CD14-positive monocyte (primary cell): ENCODE data around the gene MUC15. TPM values are rescaled to one million over a fixed set of nuclear protein-coding genes. Genes with fewer than 3 reads are reported as not detected.

Experiments
- DNase-seq, 3 donors: peaks; one replicate each; pipeline ENCODE4 v3.0.0-alpha.2; 2011 to 2022
- H2AFZ ChIP-seq: 2 replicates; pipeline ENCODE4 v1.6.0; 2012; ENCODE audit warnings: mild to moderate bottlenecking, low read depth, low read length, inconsistent platforms; ENCODE audit not compliant: insufficient read depth, poor library complexity, severe bottlenecking
- H3K27ac ChIP-seq, 2 donors: 1 replicate in 1 of 2; 2 replicates in 1 of 2; pipeline ENCODE4 v1.5.1; 2012 to 2013; ENCODE audit warnings: low read length in 2 of 2, control low read depth in 1 of 2, inconsistent platforms in 1 of 2, low read depth in 1 of 2, mild to moderate bottlenecking in 1 of 2
- H3K27me3 ChIP-seq, 2 donors: one replicate each; pipeline versions ENCODE4 v1.6.0 to v1.6.1; 2011 to 2013; ENCODE audit warnings: low read length in 2 of 2; ENCODE audit not compliant: control insufficient read depth in 2 of 2, insufficient read depth in 2 of 2
- H3K36me3 ChIP-seq, 2 donors: replicated peaks in 1 of 2; 1 replicate in 1 of 2; 2 replicates in 1 of 2; pipeline versions ENCODE4 v1.5.1 to v1.6.1; 2012 to 2013; ENCODE audit warnings: low read length in 2 of 2, control low read depth in 1 of 2, inconsistent platforms in 1 of 2, mild to moderate bottlenecking in 1 of 2; ENCODE audit not compliant: insufficient read depth in 2 of 2, control insufficient read depth in 1 of 2
- H3K4me1 ChIP-seq, 2 donors: 1 replicate in 1 of 2; 2 replicates in 1 of 2; pipeline versions ENCODE4 v1.5.1 to v1.6.1; 2012 to 2013; ENCODE audit warnings: low read length in 2 of 2, control low read depth in 1 of 2, inconsistent platforms in 1 of 2, mild to moderate bottlenecking in 1 of 2, moderate library complexity in 1 of 2; ENCODE audit not compliant: insufficient read depth in 2 of 2, control insufficient read depth in 1 of 2
- H3K4me2 ChIP-seq: replicated peaks from 2 replicates; pipeline ENCODE3; 2012; ENCODE audit warnings: low read length, moderate library complexity, mild to moderate bottlenecking; ENCODE audit not compliant: poor library complexity, severe bottlenecking; ENCODE audit errors: extremely low read depth
- H3K4me3 ChIP-seq, 3 experiments: fragments of 200-600 bp in 1 of 3; sonication (generic) in 1 of 3; replicated peaks in 1 of 3; 1 replicate in 2 of 3; 2 replicates in 1 of 3; pipeline ENCODE4 v1.5.1; 2011 to 2013; ENCODE audit warnings: low read length in 3 of 3, mild to moderate bottlenecking in 3 of 3, control low read depth in 2 of 3, low read depth in 2 of 3, inconsistent platforms in 1 of 3, moderate library complexity in 1 of 3
- H3K79me2 ChIP-seq: 2 replicates; pipeline ENCODE4 v1.6.0; 2012; ENCODE audit warnings: mild to moderate bottlenecking, control low read depth, inconsistent platforms, low read length, moderate library complexity; ENCODE audit not compliant: insufficient read depth
- H3K9ac ChIP-seq: 2 replicates; pipeline ENCODE4 v1.6.0; 2017; ENCODE audit warnings: low read length, mild to moderate bottlenecking; ENCODE audit not compliant: insufficient read depth, poor library complexity, severe bottlenecking
- H3K9me3 ChIP-seq, 2 donors: replicated peaks in 1 of 2; 1 replicate in 1 of 2; 2 replicates in 1 of 2; pipeline versions ENCODE4 v1.5.1 to v1.6.1; 2012 to 2013; ENCODE audit warnings: low read length in 2 of 2, control low read depth in 1 of 2; ENCODE audit not compliant: control insufficient read depth in 1 of 2, insufficient read depth in 1 of 2
- H4K20me1 ChIP-seq: 2 replicates; pipeline ENCODE4 v1.6.0; 2012; ENCODE audit warnings: mild to moderate bottlenecking, low read length, control low read depth, moderate library complexity; ENCODE audit not compliant: insufficient read depth
- H3K27ac Mint-ChIP-seq, 7 donors: one replicate each; pipeline ENCODE4 v1.8.0; 2020; ENCODE audit warnings: mild to moderate bottlenecking in 7 of 7, mixed read lengths in 7 of 7, moderate library complexity in 6 of 7, inconsistent platforms in 2 of 7
- H3K27me3 Mint-ChIP-seq, 3 donors: one replicate each; pipeline ENCODE4 v1.8.0; 2021 to 2022; ENCODE audit warnings: low read depth in 3 of 3, mild to moderate bottlenecking in 3 of 3, mixed read lengths in 3 of 3, moderate library complexity in 3 of 3, inconsistent platforms in 1 of 3
- H3K36me3 Mint-ChIP-seq, 2 donors: one replicate each; pipeline ENCODE4 v1.8.0; 2020; ENCODE audit warnings: mixed read lengths in 2 of 2, inconsistent platforms in 1 of 2, mild to moderate bottlenecking in 1 of 2
- H3K4me1 Mint-ChIP-seq: one replicate; pipeline ENCODE4 v1.8.0; 2020; ENCODE audit warnings: mild to moderate bottlenecking, mixed read lengths
- H3K4me3 Mint-ChIP-seq, 2 donors: one replicate each; pipeline ENCODE4 v1.8.0; 2020; ENCODE audit warnings: mild to moderate bottlenecking in 2 of 2, mixed read lengths in 2 of 2, moderate library complexity in 1 of 2
- H3K9me3 Mint-ChIP-seq, 7 donors: one replicate each; pipeline ENCODE4 v1.8.0; 2020 to 2022; ENCODE audit warnings: mixed read lengths in 7 of 7, mild to moderate bottlenecking in 6 of 7, moderate library complexity in 6 of 7, inconsistent platforms in 2 of 7
- CTCF ChIP-seq: fragments of 200-600 bp; IDR thresholded peaks from one replicate; pipeline ENCODE4 v1.8.0; 2022; ENCODE audit warnings: antibody characterized with exemption, mild to moderate bottlenecking
- WGBS: methylation state at CpG from one replicate; pipeline ENCODE4 v1.1.5; 2013; ENCODE audit warnings: missing lambda C conversion rate; ENCODE audit not compliant: insufficient coverage; 5-methylcytosine and 5-hydroxymethylcytosine counted together
- intact Hi-C, 2 donors: fragments of 100-400 bp; cut with micrococcal nuclease; formaldehyde crosslinking; loops; one replicate each; pipeline versions ENCODE4 v1.15.0 to v1.15.1; 2023
- polyA plus RNA-seq, 3 donors: library from polyadenylated mRNA; depleted of rRNA in 1 of 3; unstranded in 2 of 3; stranded (reverse) in 1 of 3; fragments of 300-500 nt in 2 of 3; fragments of >200 nt in 1 of 3; fragmentation: Illumina TruSeq in 2 of 3; gene quantifications; 1 replicate in 2 of 3; 2 replicates in 1 of 3; pipeline ENCODE4 v1.2.3, GENCODE V29; 2012 to 2021

Gene MUC15
- polyA plus RNA-seq, 3 donors, result not detected

DNA sequence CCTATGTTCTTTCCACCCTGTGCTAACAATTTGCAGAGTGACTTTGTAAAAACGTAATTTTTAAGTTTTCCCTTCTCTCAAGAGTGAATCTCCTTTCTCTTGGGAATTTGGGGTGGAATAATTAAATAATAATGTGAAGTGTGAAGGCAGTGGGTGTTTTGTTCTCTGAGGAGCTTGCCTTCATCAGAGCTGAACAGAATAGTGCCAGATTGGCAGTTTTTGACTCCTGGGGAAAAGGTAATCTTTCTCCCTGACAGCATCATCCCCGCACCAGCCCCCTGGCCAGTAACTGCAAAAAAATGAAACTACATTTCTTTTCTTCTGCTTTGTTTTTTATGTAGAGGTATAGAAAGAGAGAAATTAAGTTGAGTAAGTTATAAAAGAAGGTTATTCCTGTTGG is 59.9 kb downstream of the MUC15 start:
- intact Hi-C loops, result no loop called here
- Histone ChIP-seq H4K20me1 (no peaks in the 10 kb centered on the region), H3K4me1 (no peaks in the 10 kb centered on the region), H3K27me3 (no peaks in the 10 kb centered on the region), H3K4me2 (no peak overlapping the region), H3K79me2 (no peaks in the 10 kb centered on the region), H2AFZ (no peak overlapping the region), H3K9ac (no peak overlapping the region), H3K9me3 (no peaks in the 10 kb centered on the region), H3K36me3 (no peaks in the 10 kb centered on the region), H3K4me3 (no peak overlapping the region), H3K27ac (no peak overlapping the region)
- no peaks in the 10 kb centered on the region for H3K36me3 Mint-ChIP-seq
- H3K27ac Mint-ChIP-seq, result no peak overlapping the region
- no peak for DNase-seq
- no peak overlapping the region for H3K4me3 Mint-ChIP-seq
- TF ChIP-seq CTCF, result no peak
- H3K9me3 Mint-ChIP-seq, result peaks cover 0 to 1% (median 0%) of the 10 kb centered on the region in 7 donors
- H3K4me1 Mint-ChIP-seq, result no peaks in the 10 kb centered on the region
- H3K27me3 Mint-ChIP-seq, result no peaks in the 10 kb centered on the region
- WGBS, result no CpG with 5 or more reads among the region's 2 CpGs

GRCh38 chr11:26510756-26511155 is 61.3 kb downstream of the MUC15 start:
- Histone ChIP-seq H3K36me3 (no peaks in the 10 kb centered on the region), H3K9me3 (no peaks in the 10 kb centered on the region), H3K27me3 (no peaks in the 10 kb centered on the region), H3K9ac (no peak overlapping the region), H3K4me2 (no peak overlapping the region), H3K79me2 (no peaks in the 10 kb centered on the region), H3K4me1 (no peaks in the 10 kb centered on the region), H3K27ac (no peak overlapping the region), H4K20me1 (no peaks in the 10 kb centered on the region), H2AFZ (no peak overlapping the region), H3K4me3 (no peak overlapping the region)
- H3K27me3 Mint-ChIP-seq, result no peaks in the 10 kb centered on the region
- no CpG with 5 or more reads among the region's 2 CpGs for WGBS
- TF ChIP-seq CTCF, result no peak
- no peak overlapping the region for H3K4me3 Mint-ChIP-seq
- intact Hi-C loops, result no loop called here
- H3K36me3 Mint-ChIP-seq, result no peaks in the 10 kb centered on the region
- peaks cover 0 to 1% (median 0%) of the 10 kb centered on the region in 7 donors for H3K9me3 Mint-ChIP-seq
- no peak overlapping the region for H3K27ac Mint-ChIP-seq
- no peaks in the 10 kb centered on the region for H3K4me1 Mint-ChIP-seq
- DNase-seq, result no peak
